Nephron (organoid): ENCODE measurements around the gene CGN.
A peak's percentile ranks its signal among the peaks of the same experiment; 100 is the strongest.
"Not testable (repeated sequence)": the region's sequence is repeated elsewhere in the genome, so short reads cannot be mapped to it uniquely, and the experiment has no call there.

Experiments used
- H3K27ac Mint-ChIP-seq, 3 experiments: 2 replicates each; pipeline ENCODE4 v1.8.0; 2020; ENCODE audit warnings: mixed read lengths in 3 of 3, mild to moderate bottlenecking in 2 of 3, moderate library complexity in 1 of 3
- H3K27me3 Mint-ChIP-seq: 2 replicates; pipeline ENCODE4 v1.8.0; 2021; ENCODE audit warnings: low read depth, mild to moderate bottlenecking, moderate library complexity, mixed read lengths
- H3K36me3 Mint-ChIP-seq: 2 replicates; pipeline ENCODE4 v1.8.0; 2020; ENCODE audit warnings: low read depth, mixed read lengths
- H3K4me1 Mint-ChIP-seq: 2 replicates; pipeline ENCODE4 v1.8.0; 2020; ENCODE audit warnings: mixed read lengths
- H3K4me3 Mint-ChIP-seq, 3 experiments: 2 replicates each; pipeline ENCODE4 v1.8.0; 2020; ENCODE audit warnings: mild to moderate bottlenecking in 3 of 3, mixed read lengths in 3 of 3, moderate library complexity in 2 of 3
- H3K9me3 Mint-ChIP-seq: 2 replicates; pipeline ENCODE4 v1.8.0; 2020; ENCODE audit warnings: mixed read lengths
- TF ChIP-seq, protein P1 (sequence below), 3 experiments: fragments of 200-600 bp; sonication (generic); IDR thresholded peaks; one replicate each; pipeline ENCODE4 v1.5.0; 2021; ENCODE audit warnings: antibody characterized with exemption in 3 of 3; ENCODE audit not compliant: unreplicated experiment in 3 of 3

The CGN gene

DNA sequence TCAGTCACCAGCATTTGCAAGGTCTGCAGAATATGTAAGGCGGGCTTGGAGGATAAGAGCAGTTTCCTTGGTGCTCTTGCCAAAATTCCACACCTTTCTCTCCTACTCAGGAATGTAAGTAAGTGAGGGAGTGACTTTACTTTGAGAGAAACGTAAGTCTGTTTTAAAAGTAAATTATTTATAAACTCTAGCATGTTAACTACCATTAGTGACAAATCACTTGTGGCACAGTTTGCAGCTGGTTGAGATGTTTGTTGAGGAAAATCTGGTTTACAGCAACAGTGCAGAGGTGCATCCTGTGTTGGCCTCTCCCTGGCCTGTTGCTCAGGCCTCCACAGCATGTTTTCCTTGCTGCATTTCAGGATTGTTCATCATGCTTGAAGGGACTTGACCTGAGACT, 8.5 kb downstream of the CGN start:
- Mint-ChIP-seq H3K4me3 (no peak overlapping the region), H3K9me3 (no peaks in the 10 kb centered on the region), H3K36me3 (peaks cover 4% of the 10 kb centered on the region), H3K4me1 (no peaks in the 10 kb centered on the region), H3K27ac (peak overlapping the region; percentile 51 to 64 (median 60)), H3K27me3 (peaks cover 24% of the 10 kb centered on the region)
- TF ChIP-seq, protein P1, sequence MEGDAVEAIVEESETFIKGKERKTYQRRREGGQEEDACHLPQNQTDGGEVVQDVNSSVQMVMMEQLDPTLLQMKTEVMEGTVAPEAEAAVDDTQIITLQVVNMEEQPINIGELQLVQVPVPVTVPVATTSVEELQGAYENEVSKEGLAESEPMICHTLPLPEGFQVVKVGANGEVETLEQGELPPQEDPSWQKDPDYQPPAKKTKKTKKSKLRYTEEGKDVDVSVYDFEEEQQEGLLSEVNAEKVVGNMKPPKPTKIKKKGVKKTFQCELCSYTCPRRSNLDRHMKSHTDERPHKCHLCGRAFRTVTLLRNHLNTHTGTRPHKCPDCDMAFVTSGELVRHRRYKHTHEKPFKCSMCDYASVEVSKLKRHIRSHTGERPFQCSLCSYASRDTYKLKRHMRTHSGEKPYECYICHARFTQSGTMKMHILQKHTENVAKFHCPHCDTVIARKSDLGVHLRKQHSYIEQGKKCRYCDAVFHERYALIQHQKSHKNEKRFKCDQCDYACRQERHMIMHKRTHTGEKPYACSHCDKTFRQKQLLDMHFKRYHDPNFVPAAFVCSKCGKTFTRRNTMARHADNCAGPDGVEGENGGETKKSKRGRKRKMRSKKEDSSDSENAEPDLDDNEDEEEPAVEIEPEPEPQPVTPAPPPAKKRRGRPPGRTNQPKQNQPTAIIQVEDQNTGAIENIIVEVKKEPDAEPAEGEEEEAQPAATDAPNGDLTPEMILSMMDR (IDR thresholded peaks at IDR 0.05; ENCODE audit: unreplicated experiment in 3 of 3): no peak

DNA sequence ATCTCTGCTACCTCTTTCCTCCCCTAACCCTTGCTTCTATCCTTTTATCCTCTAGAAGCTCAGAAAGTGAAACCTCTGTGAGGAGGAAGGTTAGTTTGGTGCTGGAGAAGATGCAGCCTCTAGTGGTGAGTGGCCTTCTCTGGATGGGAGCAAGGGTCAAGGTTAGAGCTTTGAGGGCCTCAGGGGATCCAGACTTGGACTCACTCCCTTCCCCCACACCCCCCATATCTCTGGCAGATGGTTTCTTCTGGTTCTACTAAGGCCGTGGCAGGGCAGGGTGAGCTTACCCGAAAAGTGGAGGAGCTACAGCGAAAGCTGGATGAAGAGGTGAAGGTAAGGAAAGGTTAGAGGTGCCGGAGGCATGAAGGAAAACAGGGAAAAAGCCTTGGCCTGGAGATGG, 9.2 kb downstream of the CGN start:
- TF ChIP-seq, protein P1 (IDR thresholded peaks at IDR 0.05; ENCODE audit: unreplicated experiment in 3 of 3): no peak
- no peaks in the 10 kb centered on the region for H3K4me1 Mint-ChIP-seq
- H3K9me3 Mint-ChIP-seq: no peaks in the 10 kb centered on the region
- peaks cover 4% of the 10 kb centered on the region for H3K36me3 Mint-ChIP-seq
- H3K27ac Mint-ChIP-seq: peak overlapping the region in 2 of 3 experiments; percentile 60 to 64
- H3K4me3 Mint-ChIP-seq: no peak overlapping the region
- H3K27me3 Mint-ChIP-seq: peaks cover 17% of the 10 kb centered on the region

DNA sequence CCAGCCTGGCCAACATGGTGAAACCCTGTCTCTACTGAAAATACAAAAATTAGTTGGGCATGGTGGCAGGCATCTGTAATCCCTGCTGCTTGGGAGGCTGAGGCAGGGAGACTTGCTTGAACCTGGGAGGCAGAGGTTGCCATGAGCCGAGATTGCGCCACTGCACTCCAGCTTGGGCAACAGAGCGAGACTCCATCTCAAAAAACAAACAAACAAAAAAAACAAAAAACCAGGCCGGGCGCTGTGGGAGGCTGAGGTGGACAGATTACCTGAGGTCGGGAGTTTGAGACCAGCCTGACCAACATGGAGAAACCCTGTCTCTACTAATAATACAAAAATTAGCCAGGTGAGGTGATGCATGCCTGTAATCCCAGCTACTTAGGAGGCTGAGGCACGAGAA, 11.2 kb downstream of the CGN start:
- not testable (repeated sequence) for H3K9me3 Mint-ChIP-seq, H3K27ac Mint-ChIP-seq, H3K4me1 Mint-ChIP-seq, H3K4me3 Mint-ChIP-seq
- Mint-ChIP-seq H3K36me3 (peaks cover 11% of the 10 kb centered on the region), H3K27me3 (peaks cover 10% of the 10 kb centered on the region)

DNA sequence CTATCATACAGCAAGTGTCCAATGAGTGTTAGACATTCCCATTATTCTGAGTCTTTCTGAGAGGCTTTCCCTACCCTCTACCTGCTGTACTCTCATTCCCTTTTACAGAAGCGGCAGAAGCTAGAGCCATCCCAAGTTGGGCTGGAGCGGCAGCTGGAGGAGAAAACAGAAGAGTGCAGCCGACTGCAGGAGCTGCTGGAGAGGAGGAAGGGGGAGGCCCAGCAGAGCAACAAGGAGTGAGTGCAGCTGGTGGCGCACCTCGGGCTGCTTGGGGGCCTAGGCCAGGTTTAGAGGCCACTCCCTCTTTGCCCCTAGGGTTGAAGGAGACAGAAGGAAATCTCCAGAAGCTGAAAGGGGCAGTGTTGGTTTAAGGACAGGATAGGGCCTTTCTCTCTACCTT, 12.1 kb downstream of the CGN start:
- Mint-ChIP-seq H3K36me3 (peaks cover 11% of the 10 kb centered on the region), H3K4me1 (no peaks in the 10 kb centered on the region), H3K9me3 (no peaks in the 10 kb centered on the region), H3K4me3 (no peak overlapping the region), H3K27ac (no peak overlapping the region), H3K27me3 (peaks cover 6% of the 10 kb centered on the region)
- TF ChIP-seq, protein P1 (IDR thresholded peaks at IDR 0.05; ENCODE audit: unreplicated experiment in 3 of 3): no peak

DNA sequence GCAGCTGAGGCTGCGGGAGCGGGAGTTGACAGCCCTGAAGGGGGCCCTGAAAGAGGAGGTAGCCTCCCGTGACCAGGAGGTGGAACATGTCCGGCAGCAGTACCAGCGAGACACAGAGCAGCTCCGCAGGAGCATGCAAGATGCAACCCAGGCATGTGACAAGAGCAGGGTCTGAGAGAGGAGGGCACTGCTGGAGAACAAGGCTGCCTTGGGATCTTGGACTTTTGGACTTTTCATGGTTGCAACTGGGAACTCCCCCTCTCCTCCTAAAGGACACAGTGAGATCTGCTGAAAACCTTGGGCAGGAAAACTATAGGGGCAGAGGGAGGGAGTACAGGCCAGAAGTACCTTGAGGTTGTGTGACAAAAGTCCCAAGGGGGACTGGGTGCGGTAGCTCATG, 13.5 kb downstream of the CGN start:
- TF ChIP-seq, protein P1 (IDR thresholded peaks at IDR 0.05; ENCODE audit: unreplicated experiment in 3 of 3): no peak
- peaks cover 11% of the 10 kb centered on the region for H3K36me3 Mint-ChIP-seq
- no peaks in the 10 kb centered on the region for H3K4me1 Mint-ChIP-seq
- H3K4me3 Mint-ChIP-seq: no peak overlapping the region
- no peaks in the 10 kb centered on the region for H3K27me3 Mint-ChIP-seq
- no peaks in the 10 kb centered on the region for H3K9me3 Mint-ChIP-seq
- H3K27ac Mint-ChIP-seq: no peak overlapping the region

DNA sequence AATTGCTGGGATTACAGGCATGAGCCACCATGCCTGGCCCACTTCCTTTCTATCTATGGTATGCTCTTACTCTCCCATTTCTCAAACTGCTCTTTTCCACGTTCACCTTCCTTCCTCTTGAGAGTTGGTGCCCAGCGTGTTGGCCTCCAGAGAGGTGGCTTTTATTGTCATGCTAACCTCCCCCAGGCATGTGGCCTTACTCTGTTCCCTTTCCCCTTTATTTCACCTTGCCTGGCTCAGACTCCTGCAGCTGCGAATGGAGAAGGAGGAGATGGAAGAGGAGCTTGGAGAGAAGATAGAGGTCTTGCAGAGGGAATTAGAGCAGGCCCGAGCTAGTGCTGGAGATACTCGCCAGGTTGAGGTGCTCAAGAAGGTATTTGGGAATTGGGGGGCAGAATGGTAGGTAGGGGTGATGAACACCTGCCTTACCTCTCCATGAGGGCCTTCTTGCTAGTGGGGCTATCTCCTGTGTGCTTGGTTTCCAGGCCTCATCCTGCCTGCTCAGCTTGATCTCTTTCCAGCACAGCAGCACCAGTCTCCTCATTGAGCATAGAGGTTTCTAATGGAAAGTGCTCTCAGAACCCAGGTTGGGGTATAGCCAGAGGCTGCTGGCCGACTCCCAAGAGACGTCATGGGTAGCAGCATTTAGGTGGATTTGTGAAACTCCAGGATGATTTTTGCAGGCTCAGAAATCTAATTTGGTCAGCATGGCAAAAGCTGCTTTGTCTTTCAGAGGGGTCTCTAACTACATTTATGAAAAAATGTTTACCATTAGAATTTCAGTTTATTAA, 15.7 kb downstream of the CGN start:
- Mint-ChIP-seq H3K36me3 (peaks cover 14% of the 10 kb centered on the region), H3K27me3 (peaks cover 10% of the 10 kb centered on the region), H3K9me3 (no peaks in the 10 kb centered on the region), H3K4me1 (no peaks in the 10 kb centered on the region), H3K27ac (no peak overlapping the region), H3K4me3 (no peak overlapping the region)
- TF ChIP-seq, protein P1 (IDR thresholded peaks at IDR 0.05; ENCODE audit: unreplicated experiment in 3 of 3): no peak
